ENCODE results near the gene INO80.

INO80 gene

DNA sequence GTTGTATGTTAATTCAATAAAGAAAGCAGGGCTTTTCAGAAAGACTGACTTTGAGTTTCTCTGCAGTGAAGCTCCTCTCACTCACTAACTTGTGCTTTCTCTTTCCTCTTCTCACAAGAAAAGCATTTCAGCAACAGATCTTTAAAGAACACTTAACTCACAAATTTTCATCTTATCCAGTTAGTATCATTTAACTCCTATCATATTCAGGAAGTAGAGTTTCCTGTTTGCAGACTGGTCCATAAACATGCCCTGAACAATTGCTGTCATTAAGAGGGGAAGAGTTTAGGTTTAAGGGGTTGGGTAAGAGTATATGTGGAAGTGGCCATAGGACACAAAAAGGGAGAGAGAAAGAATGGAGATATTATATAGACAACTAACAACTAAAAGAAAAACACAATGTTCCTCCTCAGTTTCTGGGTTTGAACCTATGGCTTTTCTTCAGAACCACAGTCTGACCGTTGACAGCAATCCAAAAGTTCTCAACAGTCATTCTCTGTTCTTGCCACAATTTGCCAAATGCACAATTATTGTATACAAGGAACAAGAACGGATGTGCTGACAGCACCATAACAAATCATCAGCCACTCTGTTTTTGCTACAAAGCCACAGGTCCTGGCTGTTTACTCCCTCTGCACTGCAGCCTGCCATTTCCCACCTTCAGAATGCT, 98.9 kb downstream of the INO80 start:
- no peaks in the 10 kb centered on the region for H3K4me1 ChIP-seq (ENCODE audit: insufficient read depth, low read length)

GRCh38 chr15:41013691-41014414, 102.2 kb downstream of the INO80 start:
- Histone ChIP-seq H3K9me3 (ENCODE audit: control insufficient read depth, insufficient read depth, low read length) (no peaks in the 10 kb centered on the region), H3K9ac (ENCODE audit: low read depth, low read length) (no peak overlapping the region), H3K4me1 (ENCODE audit: insufficient read depth, low read length) (no peaks in the 10 kb centered on the region), H3K36me3 (ENCODE audit: insufficient read depth, low read length) (peaks cover 2% of the 10 kb centered on the region; the same call in 1 of the 2 replicates)

More for the DNA sequence above, 98.9 kb downstream of the INO80 start:
- Histone ChIP-seq H3K9me3 (ENCODE audit: control insufficient read depth, insufficient read depth, low read length) (no peaks in the 10 kb centered on the region), H3K9ac (ENCODE audit: low read depth, low read length) (no peak overlapping the region), H3K36me3 (ENCODE audit: insufficient read depth, low read length) (peaks cover 5% of the 10 kb centered on the region)

GRCh38 chr15:41011055-41011815, 104.8 kb downstream of the INO80 start:
- Histone ChIP-seq H3K9me3 (ENCODE audit: control insufficient read depth, insufficient read depth, low read length) (no peaks in the 10 kb centered on the region), H3K36me3 (ENCODE audit: insufficient read depth, low read length) (peaks cover 2% of the 10 kb centered on the region; the same call in 1 of the 2 replicates), H3K9ac (ENCODE audit: low read depth, low read length) (no peak overlapping the region), H3K4me1 (ENCODE audit: insufficient read depth, low read length) (no peaks in the 10 kb centered on the region)

DNA sequence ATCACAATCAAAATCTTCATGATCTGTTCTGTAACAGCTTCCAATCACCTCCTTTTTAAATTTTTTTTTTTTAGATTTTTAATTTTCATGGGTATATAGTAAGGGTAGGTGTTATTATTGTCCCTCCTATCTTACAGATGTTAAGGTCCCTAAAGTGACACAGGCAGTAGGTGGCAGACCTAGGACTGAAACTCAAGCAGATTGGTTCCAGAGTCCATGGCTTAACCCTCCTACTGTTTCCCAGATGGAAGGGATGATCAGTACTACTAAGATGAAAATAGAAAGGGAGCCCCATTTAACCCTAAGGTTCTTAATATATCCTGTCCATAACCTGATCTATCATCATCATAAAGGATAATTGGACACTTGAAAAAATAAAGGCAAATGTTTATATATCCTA, 105.7 kb downstream of the INO80 start:
- no peaks in the 10 kb centered on the region for H3K4me1 ChIP-seq (ENCODE audit: insufficient read depth, low read length)
- H3K9me3 ChIP-seq (ENCODE audit: control insufficient read depth, insufficient read depth, low read length): no peaks in the 10 kb centered on the region
- no peak overlapping the region for H3K9ac ChIP-seq (ENCODE audit: low read depth, low read length)
- H3K36me3 ChIP-seq (ENCODE audit: insufficient read depth, low read length): peaks cover 2% of the 10 kb centered on the region; the same call in 1 of the 2 replicates

DNA sequence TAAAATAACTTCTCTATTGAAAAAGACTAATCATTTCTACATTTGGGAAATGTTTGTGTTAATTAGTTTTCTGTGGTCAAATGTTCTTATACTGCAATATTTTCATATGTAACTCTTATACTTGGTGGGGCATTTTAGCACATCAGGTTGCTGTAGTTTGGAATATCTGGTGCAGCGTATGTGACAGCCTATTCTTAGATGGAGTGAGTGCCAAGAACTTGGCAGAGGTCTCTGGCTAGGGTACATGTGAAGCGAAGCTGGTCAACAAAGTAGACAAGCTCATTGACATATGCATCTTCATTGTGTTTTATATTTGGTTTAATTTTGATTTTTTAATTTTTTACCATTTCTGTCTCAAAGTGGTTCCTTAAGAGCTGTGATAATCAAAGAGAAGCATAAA, 109.6 kb downstream of the INO80 start:
- Histone ChIP-seq H3K9ac (ENCODE audit: low read depth, low read length) (no peak overlapping the region), H3K9me3 (ENCODE audit: control insufficient read depth, insufficient read depth, low read length) (no peaks in the 10 kb centered on the region), H3K36me3 (ENCODE audit: insufficient read depth, low read length) (no peaks in the 10 kb centered on the region), H3K4me1 (ENCODE audit: insufficient read depth, low read length) (no peaks in the 10 kb centered on the region)

DNA sequence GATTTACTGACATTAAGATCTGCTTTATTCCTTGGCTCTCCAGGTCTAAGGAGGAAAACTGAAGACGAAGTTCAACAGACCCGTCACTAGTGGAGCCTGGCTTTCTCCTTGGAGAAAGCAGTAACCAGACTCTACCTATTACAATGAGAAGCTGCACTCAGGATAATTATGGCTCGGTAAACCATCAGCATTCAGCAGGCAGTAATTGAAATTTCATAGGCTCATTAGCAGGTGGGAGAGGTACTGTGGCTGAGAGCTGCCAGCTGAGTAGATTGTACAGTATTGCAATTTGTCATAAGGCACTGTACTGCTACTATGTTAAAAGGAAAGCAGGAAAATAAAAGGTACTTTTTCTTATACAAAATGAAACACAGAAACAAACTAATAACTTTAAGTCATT, 111.6 kb downstream of the INO80 start:
- Histone ChIP-seq H3K4me1 (ENCODE audit: insufficient read depth, low read length) (no peaks in the 10 kb centered on the region), H3K9ac (ENCODE audit: low read depth, low read length) (no peak overlapping the region), H3K9me3 (ENCODE audit: control insufficient read depth, insufficient read depth, low read length) (no peaks in the 10 kb centered on the region), H3K36me3 (ENCODE audit: insufficient read depth, low read length) (no peaks in the 10 kb centered on the region)

GRCh38 chr15:41001524-41002214, 114.4 kb downstream of the INO80 start:
- Histone ChIP-seq H3K36me3 (ENCODE audit: insufficient read depth, low read length) (peaks cover 3% of the 10 kb centered on the region; the same call in 1 of the 2 replicates), H3K9ac (ENCODE audit: low read depth, low read length) (no peak overlapping the region), H3K9me3 (ENCODE audit: control insufficient read depth, insufficient read depth, low read length) (no peaks in the 10 kb centered on the region), H3K4me1 (ENCODE audit: insufficient read depth, low read length) (no peaks in the 10 kb centered on the region)

DNA sequence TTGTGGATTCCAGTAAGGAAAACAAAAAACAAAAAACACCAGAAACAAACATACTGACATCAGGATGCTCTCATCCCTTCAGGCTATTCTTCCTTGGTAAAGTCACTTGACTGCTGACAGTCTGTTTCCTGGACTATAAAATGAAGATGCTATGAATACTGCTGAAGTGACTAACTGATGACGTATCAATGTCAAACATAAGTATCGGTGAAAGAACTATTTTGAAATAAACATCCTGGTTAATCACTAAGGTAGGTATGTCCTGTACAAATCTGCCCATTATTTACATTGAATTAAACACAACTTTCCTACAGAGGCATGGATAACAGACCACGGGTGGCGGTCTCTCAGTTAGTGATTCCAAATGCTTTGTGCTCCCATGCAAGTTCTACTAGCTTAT, 116.9 kb downstream of the INO80 start:
- H3K36me3 ChIP-seq (ENCODE audit: insufficient read depth, low read length): peaks cover 3% of the 10 kb centered on the region; the same call in 1 of the 2 replicates
- no peak overlapping the region for H3K9ac ChIP-seq (ENCODE audit: low read depth, low read length)
- H3K9me3 ChIP-seq (ENCODE audit: control insufficient read depth, insufficient read depth, low read length): no peaks in the 10 kb centered on the region
- no peaks in the 10 kb centered on the region for H3K4me1 ChIP-seq (ENCODE audit: insufficient read depth, low read length)

- H3K9ac ChIP-seq (ENCODE audit: low read depth, low read length): no peak overlapping the region
- no peaks in the 10 kb centered on the region for H3K4me1 ChIP-seq (ENCODE audit: insufficient read depth, low read length)
- H3K9me3 ChIP-seq (ENCODE audit: control insufficient read depth, insufficient read depth, low read length): no peaks in the 10 kb centered on the region
- peaks cover 3% of the 10 kb centered on the region for H3K36me3 ChIP-seq (ENCODE audit: insufficient read depth, low read length)
Observed at GRCh38 chr15:40995656-40996055, 120.4 kb downstream of the INO80 start.

- H3K9ac ChIP-seq (ENCODE audit: low read depth, low read length): no peak overlapping the region
Observed at GRCh38 chr15:40992825-40993224, 123.3 kb downstream of the INO80 start.

GRCh38 chr15:40992241-40992741, 123.8 kb downstream of the INO80 start:
- Histone ChIP-seq H3K9me3 (ENCODE audit: control insufficient read depth, insufficient read depth, low read length) (no peaks in the 10 kb centered on the region), H3K36me3 (ENCODE audit: insufficient read depth, low read length) (peaks cover 8% of the 10 kb centered on the region), H3K9ac (ENCODE audit: low read depth, low read length) (no peak overlapping the region), H3K4me1 (ENCODE audit: insufficient read depth, low read length) (no peaks in the 10 kb centered on the region)

More at GRCh38 chr15:40992825-40993224, 123.3 kb downstream of the INO80 start:
- Histone ChIP-seq H3K36me3 (ENCODE audit: insufficient read depth, low read length) (peaks cover 4% of the 10 kb centered on the region), H3K4me1 (ENCODE audit: insufficient read depth, low read length) (no peaks in the 10 kb centered on the region), H3K9me3 (ENCODE audit: control insufficient read depth, insufficient read depth, low read length) (no peaks in the 10 kb centered on the region)

- no peaks in the 10 kb centered on the region for H3K9me3 ChIP-seq (ENCODE audit: control insufficient read depth, insufficient read depth, low read length)
- H3K36me3 ChIP-seq (ENCODE audit: insufficient read depth, low read length): peaks cover 10% of the 10 kb centered on the region
- H3K4me1 ChIP-seq (ENCODE audit: insufficient read depth, low read length): no peaks in the 10 kb centered on the region
- no peak overlapping the region for H3K9ac ChIP-seq (ENCODE audit: low read depth, low read length)
Observed at GRCh38 chr15:40991355-40991754, 124.7 kb downstream of the INO80 start.

DNA sequence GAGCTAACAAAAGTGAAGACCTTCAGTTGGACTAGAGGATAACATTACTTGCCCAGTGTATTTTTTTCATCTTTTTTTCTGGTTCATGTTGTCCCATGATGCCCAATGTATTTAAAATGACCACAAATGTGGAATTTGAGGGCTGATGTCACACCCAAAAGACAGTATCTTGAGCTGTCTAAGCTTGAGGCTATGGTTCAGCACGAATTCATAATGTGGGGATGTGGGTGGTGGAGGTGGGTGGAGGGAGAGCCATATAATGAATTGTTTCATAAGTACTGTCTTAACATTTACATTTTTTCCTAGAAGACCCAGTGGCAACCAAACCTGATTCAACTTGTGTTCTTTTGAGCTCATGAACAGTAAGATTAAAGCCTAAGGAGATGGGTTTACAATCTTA, 125.3 kb downstream of the INO80 start:
- peaks cover 13% of the 10 kb centered on the region for H3K36me3 ChIP-seq (ENCODE audit: insufficient read depth, low read length)

DNA sequence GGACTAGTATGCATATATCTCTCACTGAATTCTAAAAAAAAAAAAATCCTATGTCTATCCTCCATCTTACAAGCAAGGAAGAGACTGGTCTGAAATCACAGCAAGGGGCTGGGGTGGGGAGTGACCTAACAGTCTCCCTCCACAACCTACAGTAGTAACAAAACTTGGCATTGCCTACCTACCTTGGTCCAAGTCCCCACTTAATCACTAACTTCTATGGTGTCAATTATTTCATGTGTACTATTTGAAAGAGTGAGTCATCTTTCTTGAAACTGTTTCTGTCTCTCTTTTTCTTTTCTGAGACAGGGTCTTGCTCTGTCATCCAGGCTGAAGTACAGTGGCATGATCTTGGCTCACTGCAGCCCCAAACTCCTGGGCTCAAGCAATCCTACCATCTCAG, 126.0 kb downstream of the INO80 start:
- H3K36me3 ChIP-seq (ENCODE audit: insufficient read depth, low read length): peaks cover 17% of the 10 kb centered on the region
- no peak overlapping the region for H3K9ac ChIP-seq (ENCODE audit: low read depth, low read length)
- H3K9me3 ChIP-seq (ENCODE audit: control insufficient read depth, insufficient read depth, low read length): no peaks in the 10 kb centered on the region
- H3K4me1 ChIP-seq (ENCODE audit: insufficient read depth, low read length): no peaks in the 10 kb centered on the region

More for the DNA sequence above, 125.3 kb downstream of the INO80 start:
- no peaks in the 10 kb centered on the region for H3K9me3 ChIP-seq (ENCODE audit: control insufficient read depth, insufficient read depth, low read length)
- H3K4me1 ChIP-seq (ENCODE audit: insufficient read depth, low read length): no peaks in the 10 kb centered on the region
- no peak overlapping the region for H3K9ac ChIP-seq (ENCODE audit: low read depth, low read length)

Measured in ES-I3 (cell line).